Measurements from ENCODE around the gene DPH6.
"Not testable (repeated sequence)": the region's sequence is repeated elsewhere in the genome, so short reads cannot be mapped to it uniquely, and the experiment has no call there.

The DPH6 gene, protein sequence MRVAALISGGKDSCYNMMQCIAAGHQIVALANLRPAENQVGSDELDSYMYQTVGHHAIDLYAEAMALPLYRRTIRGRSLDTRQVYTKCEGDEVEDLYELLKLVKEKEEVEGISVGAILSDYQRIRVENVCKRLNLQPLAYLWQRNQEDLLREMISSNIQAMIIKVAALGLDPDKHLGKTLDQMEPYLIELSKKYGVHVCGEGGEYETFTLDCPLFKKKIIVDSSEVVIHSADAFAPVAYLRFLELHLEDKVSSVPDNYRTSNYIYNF

DNA sequence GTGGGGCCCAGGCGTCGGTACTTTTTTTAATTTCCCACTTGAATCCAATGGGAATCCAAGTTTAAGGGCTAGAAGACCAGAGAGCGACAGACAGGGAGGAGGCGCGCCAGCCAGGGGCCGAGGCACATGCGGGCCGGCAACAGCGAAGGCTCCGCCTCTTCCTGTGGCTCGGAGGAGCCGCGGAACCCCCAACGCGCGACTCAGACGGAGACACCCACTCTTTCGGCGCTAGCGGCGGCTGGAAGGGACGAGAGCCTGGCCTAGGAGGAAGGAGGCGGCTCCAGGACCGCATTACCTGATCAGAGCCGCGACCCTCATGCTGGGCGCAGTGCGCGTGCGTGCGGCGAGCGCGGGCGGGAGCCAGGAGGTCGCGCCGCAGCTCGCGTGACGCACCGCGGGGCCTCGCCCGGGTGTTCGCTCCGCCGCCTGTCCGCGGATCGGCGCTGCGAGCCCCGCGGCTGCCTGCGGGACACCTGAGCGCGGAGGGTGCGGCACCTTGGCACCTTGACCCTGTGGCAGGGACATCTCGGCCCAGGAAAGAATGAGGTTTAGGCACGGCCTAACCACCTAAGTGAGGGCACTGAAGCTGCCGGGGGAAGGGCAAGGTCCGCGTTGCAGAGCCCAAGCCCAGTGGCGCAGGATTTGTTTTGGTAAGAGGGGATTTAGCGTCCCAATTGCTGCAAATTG, at the start of gene DPH6:
TSS of gene DPH6 (minus strand) at position 342 of the 687 bp plus-strand sequence. CDS start at position 318, 24 bp downstream.
- in situ Hi-C loops (cut with HindIII; ENCODE audit: low sequenced_read_pairs), result no loop called here
- TF ChIP-seq CTCF (IDR thresholded peaks at IDR 0.05; ENCODE audit: low read depth, low read length, missing control alignments), result no peak
- H3K4me3 ChIP-seq (ENCODE audit: low read depth, low read length), result peak within 1 kb of the TSS; percentile 72
- no peak for DNase-seq (ENCODE audit: low read depth)

DNA sequence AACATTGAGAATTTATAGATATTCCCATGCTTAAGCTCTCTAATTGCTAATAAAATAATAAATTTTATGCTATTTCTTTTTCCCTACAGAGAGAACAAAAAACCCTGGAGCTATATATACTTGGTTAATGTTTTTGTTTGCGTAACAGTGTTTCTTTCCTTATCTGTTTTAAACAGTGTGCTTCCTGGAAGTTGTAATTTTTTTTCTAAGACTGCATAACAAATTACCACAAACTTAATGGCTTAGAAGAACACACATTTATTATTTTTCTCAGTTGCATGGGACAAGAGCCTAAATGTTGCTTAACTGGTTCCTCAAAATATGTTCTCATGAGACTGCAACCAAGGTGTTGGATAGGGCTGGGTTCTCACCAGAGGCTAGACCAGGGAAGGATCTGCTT, 49.7 kb upstream of the DPH6 start:
- in situ Hi-C loops (cut with HindIII; ENCODE audit: low sequenced_read_pairs), result no loop called here
- TF ChIP-seq CTCF (IDR thresholded peaks at IDR 0.05; ENCODE audit: low read depth, low read length, missing control alignments), result no peak

DNA sequence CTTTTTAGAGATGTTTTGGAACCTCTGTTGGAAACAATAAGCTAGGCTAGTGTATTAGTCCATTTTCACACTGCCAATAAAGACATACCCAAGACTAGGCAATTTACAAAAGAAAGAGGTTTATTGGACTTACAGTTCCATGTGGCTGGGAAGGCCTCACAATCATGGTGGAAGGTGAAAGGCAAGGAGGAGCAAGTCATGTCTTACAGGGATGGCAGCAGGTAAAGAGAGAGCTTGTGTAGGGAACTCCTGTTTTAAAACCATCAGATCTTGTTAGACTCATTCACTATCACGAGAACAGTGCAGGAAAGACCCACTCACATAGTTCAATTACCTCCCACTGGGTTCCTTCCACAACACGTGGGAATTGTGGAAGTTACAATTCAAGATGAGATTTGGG, 46.0 kb upstream of the DPH6 start:
- in situ Hi-C loops (cut with HindIII; ENCODE audit: low sequenced_read_pairs); H3K4me3 ChIP-seq (ENCODE audit: low read depth, low read length); DNase-seq (ENCODE audit: low read depth): not testable (repeated sequence)

More for the DNA sequence above, 49.7 kb upstream of the DPH6 start:
- no peak for DNase-seq (ENCODE audit: low read depth)
- H3K4me3 ChIP-seq (ENCODE audit: low read depth, low read length), result no peak overlapping the region

DNA sequence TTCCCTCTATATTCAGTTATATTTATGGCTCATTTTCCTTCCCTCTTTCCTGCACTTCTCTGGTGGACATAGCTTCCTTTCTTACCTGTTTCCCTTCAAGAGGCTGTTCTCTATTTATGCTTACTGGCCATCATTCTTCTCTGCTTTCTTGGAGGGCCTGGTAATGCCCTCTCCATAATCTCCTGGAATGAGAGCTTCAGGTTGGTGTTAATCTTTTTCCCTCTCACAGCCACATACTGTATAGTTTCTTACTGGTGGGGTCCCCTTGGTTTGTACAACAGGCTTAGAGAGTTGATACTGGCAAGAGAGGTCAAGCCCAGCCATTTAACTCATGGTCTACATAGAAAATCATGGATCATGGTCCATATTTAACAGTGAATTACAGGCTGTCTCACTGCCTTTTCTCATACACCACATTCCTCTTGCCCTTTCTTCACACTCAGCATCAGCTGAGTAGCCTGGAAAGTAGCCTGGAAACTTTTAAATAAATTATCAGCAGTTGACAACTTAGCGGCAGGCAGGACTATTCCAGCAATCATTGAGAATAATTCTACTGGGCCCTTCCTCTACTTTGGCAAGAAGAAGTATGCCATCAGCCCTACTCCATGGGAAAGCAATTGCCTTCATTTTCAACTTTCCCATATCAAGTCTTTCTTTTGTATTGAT, 38.0 kb upstream of the DPH6 start:
- TF ChIP-seq CTCF (IDR thresholded peaks at IDR 0.05; ENCODE audit: low read depth, low read length, missing control alignments), result no peak
- no peak for DNase-seq (ENCODE audit: low read depth)
- in situ Hi-C loops (cut with HindIII; ENCODE audit: low sequenced_read_pairs), result no loop called here

DNA sequence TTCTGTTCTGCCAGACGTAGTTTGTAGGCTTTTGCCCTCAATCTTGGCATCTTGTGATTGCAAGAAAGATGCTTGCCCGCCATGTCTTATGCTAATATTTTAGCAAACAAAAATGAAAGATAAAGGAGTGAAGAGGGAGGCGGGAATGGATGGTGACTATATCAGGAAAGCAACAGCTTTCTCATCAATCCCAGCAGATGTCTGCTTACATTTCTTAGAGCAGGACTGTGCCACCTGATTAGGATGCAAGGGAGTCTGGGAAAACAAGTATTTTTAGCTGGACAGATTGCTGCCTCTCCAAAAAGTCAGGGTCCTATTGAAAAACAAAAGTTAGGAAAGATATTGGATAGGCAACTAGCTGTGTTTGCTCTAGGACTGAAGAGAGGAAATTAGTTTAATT, 34.6 kb upstream of the DPH6 start:
- no peak for DNase-seq (ENCODE audit: low read depth)
- H3K4me3 ChIP-seq (ENCODE audit: low read depth, low read length), result no peak overlapping the region
- in situ Hi-C loops (cut with HindIII; ENCODE audit: low sequenced_read_pairs), result no loop called here
- no peak for TF ChIP-seq CTCF (IDR thresholded peaks at IDR 0.05; ENCODE audit: low read depth, low read length, missing control alignments)

More for the DNA sequence above, 38.0 kb upstream of the DPH6 start:
- H3K4me3 ChIP-seq (ENCODE audit: low read depth, low read length), result no peak overlapping the region

DNA sequence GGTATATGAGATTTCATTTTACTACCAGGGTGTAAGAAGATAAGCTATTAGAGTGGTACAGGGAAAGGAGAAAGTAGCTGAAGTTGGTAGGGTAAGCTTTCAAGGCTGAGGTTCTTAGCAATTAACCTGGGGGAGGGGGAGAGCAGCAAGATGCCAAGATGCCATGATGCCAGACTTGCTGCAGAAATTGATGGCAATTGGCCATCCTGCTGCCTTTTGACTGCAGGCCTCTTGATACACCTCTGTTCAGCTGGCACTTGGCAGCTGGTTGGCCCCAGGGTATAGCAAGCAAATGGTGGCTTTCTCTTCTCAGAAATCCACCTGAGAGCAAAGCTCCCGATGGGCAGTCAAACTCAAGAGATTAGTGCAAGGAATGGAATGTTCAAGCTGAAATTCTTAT, 21.4 kb upstream of the DPH6 start:
- DNase-seq (ENCODE audit: low read depth), result no peak
- no peak for TF ChIP-seq CTCF (IDR thresholded peaks at IDR 0.05; ENCODE audit: low read depth, low read length, missing control alignments)
- in situ Hi-C loops (cut with HindIII; ENCODE audit: low sequenced_read_pairs), result no loop called here
- no peak overlapping the region for H3K4me3 ChIP-seq (ENCODE audit: low read depth, low read length)

DNA sequence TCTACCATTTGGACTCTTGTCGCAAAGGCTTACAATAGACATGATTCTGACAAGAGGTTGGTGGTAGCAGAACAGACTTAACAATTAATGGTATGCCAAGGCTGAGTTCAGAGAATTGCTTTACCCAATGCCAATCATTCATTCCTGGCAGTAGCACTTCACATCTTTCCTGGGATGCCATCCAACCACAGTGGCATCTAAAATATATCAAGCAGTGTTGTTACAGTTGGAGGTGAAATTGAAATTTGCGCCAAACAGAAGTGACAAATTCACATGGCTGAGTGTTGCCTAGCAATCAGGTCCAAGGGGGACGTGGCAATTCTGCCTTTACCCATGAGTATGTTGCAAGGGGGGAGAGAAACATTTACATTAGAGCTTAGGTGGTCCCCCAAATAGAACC, 21.0 kb upstream of the DPH6 start:
- in situ Hi-C loops (cut with HindIII; ENCODE audit: low sequenced_read_pairs), result no loop called here
- no peak for DNase-seq (ENCODE audit: low read depth)
- no peak for TF ChIP-seq CTCF (IDR thresholded peaks at IDR 0.05; ENCODE audit: low read depth, low read length, missing control alignments)
- H3K4me3 ChIP-seq (ENCODE audit: low read depth, low read length), result no peak overlapping the region
